M059J (cell line): ENCODE results near the gene VSNL1. TPM values are rescaled to one million over a fixed set of nuclear protein-coding genes. Genes with fewer than 3 reads are reported as not detected.
A peak's percentile ranks its signal among the peaks of the same experiment; 100 is the strongest.

Experiments
- DNase-seq: peaks from one replicate; pipeline ENCODE4 v3.0.0-alpha.2; 2012; ENCODE audit warnings: low read depth
- total RNA-seq: library from RNA; depleted of rRNA; stranded (reverse); fragments of >200 nt; shearing (Covaris generic); gene quantifications from 2 replicates; pipeline ENCODE4 v1.2.3, GENCODE V29; 2014

VSNL1 gene
- total RNA-seq, 1 experiment from 2014 or later, result 2.2 TPM

- no peak for DNase-seq
Observed at GRCh38 chr2:17644997-17645720, 104.7 kb downstream of the VSNL1 start.

- DNase-seq, result peak; percentile 70
Observed at GRCh38 chr2:17646081-17646554, 105.6 kb downstream of the VSNL1 start.

- no peak for DNase-seq
Observed at GRCh38 chr2:17646838-17647701, 106.6 kb downstream of the VSNL1 start.

DNA sequence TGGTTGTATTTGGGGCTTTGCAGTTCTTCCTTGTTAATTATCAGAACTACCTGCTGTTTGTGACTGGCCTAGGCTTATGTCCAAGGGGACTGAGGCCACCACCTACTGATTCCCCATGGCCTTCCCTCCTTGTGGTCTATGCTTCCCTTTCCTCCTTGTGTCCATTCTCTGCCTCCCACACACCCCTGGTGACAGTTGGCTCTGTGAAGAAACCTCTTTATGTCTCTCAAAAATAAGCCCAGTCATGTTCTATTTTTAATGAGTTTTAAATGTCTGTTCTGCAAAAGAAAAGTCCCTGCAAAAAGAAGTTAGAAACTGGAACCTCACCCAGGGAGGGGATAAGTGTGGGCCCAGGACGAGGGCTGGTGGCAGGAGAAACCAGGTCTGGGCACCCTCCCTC lies 108.1 kb downstream of the VSNL1 start:
- no peak for DNase-seq

DNA sequence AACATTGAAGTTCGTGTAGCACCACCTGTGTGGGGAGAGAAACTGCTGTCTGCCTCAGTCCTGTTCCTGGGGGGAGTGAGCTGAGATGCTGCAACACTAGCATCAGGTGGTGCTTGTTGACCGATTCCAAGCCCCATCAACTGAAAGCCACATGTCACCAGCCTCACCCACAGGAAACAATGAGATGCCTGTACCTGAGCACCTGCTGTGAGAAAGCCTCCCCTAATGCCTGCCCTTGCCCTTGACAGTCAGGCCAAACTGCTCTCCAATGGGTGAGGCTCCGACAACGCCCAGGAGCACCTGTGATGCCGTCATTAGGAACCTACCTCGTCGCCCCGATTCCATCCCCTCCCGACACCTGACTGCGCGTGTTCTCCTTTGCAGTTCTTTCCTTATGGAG lies 108.5 kb downstream of the VSNL1 start:
- DNase-seq, result no peak

DNA sequence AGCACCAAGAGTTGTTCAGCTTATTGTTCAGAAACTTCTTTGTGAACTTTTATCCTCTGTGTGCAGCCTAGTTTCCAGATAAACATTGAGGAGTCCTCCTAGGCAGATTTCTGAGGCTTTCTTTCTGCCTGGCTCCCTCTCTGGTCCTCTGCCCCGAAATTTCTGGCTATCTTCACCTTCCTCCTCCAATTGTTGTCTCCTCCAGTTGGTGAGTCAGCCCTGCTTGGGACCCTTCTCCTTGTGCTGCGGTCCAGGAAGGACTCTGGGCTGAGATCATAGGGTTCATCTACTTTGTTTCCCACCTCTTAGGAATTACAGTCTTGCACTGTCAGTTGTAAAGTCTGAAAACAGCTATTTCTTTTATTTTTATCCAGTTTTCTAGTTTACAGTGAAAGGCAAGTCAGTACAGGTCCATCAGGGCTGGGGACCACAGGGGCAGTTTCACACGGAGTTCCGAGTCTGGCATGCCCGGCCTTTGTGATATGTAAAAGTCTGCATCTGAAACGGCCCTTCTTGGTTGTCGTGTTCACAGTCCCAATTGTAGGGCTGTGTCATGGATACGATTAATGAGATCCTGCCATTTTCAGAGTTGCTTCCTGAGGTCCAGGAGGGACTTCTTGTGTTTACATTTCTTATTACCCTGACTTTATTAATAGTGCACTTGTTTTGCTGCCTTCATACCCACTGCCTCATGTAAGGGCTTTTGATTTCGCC lies 112.3 kb downstream of the VSNL1 start:
- no peak for DNase-seq

DNA sequence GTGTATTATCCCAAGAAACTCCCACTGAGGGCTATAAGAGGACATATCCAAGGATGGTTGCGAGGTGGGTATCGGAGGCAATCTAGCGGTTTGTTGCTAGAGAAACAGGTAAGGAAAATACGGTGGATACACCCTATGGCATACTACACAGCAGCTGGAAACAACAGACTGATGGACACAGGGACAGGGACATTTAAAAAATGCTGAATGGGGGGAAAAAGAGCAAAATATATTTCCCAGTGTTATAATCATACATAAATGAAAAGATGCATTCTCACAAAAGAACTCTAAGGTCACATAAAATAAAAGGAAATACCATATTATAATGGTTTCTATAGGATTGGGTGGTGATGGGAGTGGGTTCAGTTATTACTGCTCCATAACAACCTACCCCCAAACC lies 117.3 kb downstream of the VSNL1 start:
- no peak for DNase-seq

DNA sequence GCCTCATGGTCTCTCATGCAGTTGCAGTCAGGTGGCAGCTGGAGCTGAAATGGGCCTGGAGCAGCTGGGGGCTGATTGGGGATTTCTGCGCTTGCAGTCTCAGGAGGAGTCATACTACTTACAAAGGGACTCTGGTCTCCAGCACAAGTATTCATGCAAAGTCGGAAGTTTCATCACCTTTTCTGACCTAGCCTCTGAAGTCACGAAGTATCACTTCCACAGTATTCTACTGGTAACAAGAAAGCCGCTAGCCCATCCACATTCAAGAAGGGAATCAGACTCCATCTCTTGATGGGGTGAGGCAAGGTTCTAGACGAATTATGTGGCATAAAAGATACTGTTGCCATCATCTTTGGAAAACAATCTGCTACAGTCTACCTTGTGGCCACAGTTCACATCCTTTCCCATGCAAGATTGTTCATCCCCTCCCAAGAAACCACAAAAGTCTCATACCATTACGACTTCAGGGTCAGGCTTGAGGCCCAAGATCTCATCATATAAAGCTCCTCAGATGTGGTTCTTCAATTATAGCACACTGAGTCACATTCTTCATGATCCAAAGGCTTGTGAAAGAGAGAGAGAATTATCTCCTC lies 117.9 kb downstream of the VSNL1 start:
- peak; percentile 46 for DNase-seq

- DNase-seq, result no peak
Observed at GRCh38 chr2:17660219-17660618, 119.7 kb downstream of the VSNL1 start.

GRCh38 chr2:17661460-17661859 lies 121.0 kb downstream of the VSNL1 start:
- no peak for DNase-seq

DNA sequence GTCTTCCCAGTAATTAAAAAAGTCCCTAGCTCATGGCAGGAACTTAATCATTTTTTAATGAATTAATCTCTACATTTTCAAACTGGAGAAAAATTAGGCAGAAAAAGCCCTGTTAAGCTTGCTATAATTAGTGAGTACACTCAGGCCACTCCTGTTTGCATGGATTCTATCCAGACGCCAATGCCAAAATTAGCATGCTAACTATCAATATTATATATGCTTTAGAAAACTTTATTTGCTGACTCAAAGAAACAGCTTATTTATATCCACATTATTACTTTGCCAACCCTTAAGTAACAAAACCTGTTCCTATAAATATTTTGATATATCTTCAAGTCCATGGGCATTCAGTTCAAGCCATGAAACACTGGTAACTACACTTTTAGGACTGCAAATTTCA lies 122.2 kb downstream of the VSNL1 start:
- DNase-seq, result no peak

DNA sequence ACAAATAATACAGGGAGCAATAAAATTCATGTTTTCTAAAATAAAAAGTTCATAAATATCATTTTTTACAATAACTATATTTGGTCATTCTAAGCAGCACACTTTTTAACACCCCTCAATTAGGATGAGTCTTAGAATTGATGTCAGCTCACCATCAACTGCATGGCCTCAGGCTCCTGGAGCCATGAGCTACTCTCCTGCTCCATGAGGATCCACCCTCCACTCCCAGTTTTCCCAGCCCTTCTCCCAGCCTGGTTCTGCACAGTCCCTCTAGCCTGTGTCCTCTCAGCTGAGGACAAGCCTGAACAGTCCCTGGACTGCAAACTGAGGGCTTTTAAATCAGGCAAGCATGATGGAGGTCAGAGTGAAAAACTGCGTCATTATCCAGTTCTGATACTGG lies 124.0 kb downstream of the VSNL1 start:
- no peak for DNase-seq

GRCh38 chr2:17667898-17668297 lies 127.4 kb downstream of the VSNL1 start:
- no peak for DNase-seq

GRCh38 chr2:17672583-17673317 lies 132.3 kb downstream of the VSNL1 start:
- DNase-seq, result peak; percentile 69

- no peak for DNase-seq
Observed at GRCh38 chr2:17674817-17675216, 134.3 kb downstream of the VSNL1 start.

DNA sequence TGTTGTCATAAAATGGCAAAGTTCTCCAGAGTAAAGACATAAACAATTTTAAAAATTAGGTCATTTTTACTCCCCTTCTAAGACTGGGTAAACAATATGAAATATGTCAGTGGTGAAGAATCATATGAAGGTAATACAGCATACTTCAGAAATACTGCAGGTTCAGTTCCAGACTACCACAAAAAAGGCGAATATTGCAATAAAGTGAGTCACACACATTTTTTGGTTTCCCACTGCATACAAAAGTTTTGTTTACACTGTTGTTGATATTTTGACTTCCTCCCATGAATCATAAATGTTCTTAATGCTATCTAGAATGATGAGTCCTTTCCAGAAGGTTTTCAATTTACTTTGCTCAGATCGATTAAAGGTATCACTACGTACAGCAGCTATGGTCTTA lies 139.6 kb downstream of the VSNL1 start:
- DNase-seq, result peak; percentile 42

- no peak for DNase-seq
Observed at GRCh38 chr2:17682098-17682857, 141.8 kb downstream of the VSNL1 start.

GRCh38 chr2:17683981-17684380 lies 143.5 kb downstream of the VSNL1 start:
- DNase-seq, result no peak

DNA sequence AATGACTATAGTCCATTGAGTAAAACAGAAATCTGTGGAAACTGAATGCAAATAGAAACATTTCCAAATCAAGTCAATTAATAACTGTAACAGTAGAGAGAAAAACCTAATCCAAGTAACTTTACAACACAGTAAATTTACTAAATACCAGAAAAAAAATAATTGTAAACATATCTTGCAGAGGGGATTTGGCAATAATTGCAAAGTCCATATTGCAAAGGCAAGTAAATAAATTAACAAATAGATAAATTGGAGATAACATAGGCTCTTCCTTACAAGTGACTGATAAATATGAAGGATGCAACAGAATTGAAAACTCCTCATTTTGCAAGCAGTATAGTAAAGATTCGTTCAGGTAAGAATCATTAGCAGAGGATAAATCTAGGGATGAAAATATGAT lies 148.1 kb downstream of the VSNL1 start:
- DNase-seq, result no peak

DNA sequence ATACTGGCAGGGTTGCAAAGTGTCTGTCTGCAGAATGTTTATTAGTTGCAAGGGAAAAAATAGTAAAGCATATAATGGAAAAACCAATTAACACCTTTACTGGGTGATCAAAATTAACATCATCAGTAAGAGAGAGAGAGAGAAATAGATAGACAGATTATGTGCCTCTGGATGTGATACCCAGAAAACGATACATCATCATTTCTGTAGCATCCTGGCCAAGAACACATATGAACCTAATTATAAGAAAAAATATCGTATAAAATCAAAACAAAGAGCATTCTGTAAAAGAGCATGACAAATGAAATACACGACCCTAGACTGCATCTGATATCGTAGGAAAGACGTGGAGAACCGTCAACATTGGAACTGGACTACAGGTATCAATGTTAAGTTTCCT lies 148.5 kb downstream of the VSNL1 start:
- DNase-seq, result no peak

- DNase-seq, result no peak
Observed at GRCh38 chr2:17690776-17691175, 150.3 kb downstream of the VSNL1 start.
